ENCODE results near the gene FAM47E. TPM values are rescaled to one million over a fixed set of nuclear protein-coding genes. Genes with fewer than 3 reads are reported as not detected.

Gene FAM47E
- total and polyA plus RNA-seq, 2 of the 13 experiments (the other 11 are each of a cell fraction or from before 2014, with no cell fraction given), result 0.33 to 0.66 TPM

- Histone ChIP-seq H3K4me3 (replicated peaks in 1 of 3; ENCODE audit: insufficient read depth in 1 of 3, low read depth in 2 of 3, low read length in 3 of 3) (no peak overlapping the region), H3K27ac (ENCODE audit: extremely low read length, insufficient read depth, low read length) (no peak overlapping the region), H4K20me1 (ENCODE audit: insufficient read depth, low read length) (no peaks in the 10 kb centered on the region), H2AFZ (ENCODE audit: low read length) (no peak overlapping the region), H3K79me2 (ENCODE audit: insufficient read depth, low read length) (no peaks in the 10 kb centered on the region), H3K27me3 (ENCODE audit: control insufficient read depth in 1 of 2, insufficient read depth in 2 of 2, low read length in 2 of 2) (no peaks in the 10 kb centered on the region), H3K36me3 (replicated peaks in 1 of 2; ENCODE audit: control insufficient read depth in 1 of 2, insufficient read depth in 2 of 2, low read length in 2 of 2) (no peaks in the 10 kb centered on the region), H3K9ac (ENCODE audit: insufficient read depth, low read depth, low read length) (no peak overlapping the region), H3K9me3 (ENCODE audit: low read length) (peaks cover 13% of the 10 kb centered on the region), H3K4me1 (ENCODE audit: insufficient read depth, low read length) (peaks cover 32% of the 10 kb centered on the region), H3K4me2 (ENCODE audit: low read depth, low read length) (no peak overlapping the region)
- intact Hi-C loops (cut with micrococcal nuclease; ENCODE audit: unreplicated experiment), result loop anchor here (2.0 kb wide), 1 partner anchor 47 kb away; no protein-coding TSS in a partner anchor
- no peak for TF ChIP-seq SNAI1 (CRISPR knock-in tag; IDR thresholded peaks at IDR 0.05; ENCODE audit: borderline replicate concordance)
- no peak for TF ChIP-seq RORA (CRISPR knock-in tag; IDR thresholded peaks at IDR 0.05)
- TF ChIP-seq SP140L (CRISPR knock-in tag; IDR thresholded peaks at IDR 0.05; ENCODE audit: borderline replicate concordance), result no peak
- TF ChIP-seq HDAC2 (CRISPR knock-in tag; IDR thresholded peaks at IDR 0.05), result no peak
- no peak for TF ChIP-seq ZNF660 (CRISPR knock-in tag; IDR thresholded peaks at IDR 0.05; ENCODE audit: borderline replicate concordance, low read depth)
- no peak for TF ChIP-seq ZNF652 (CRISPR knock-in tag; IDR thresholded peaks at IDR 0.05; ENCODE audit: borderline replicate concordance, low read depth)
- TF ChIP-seq KDM6A (CRISPR knock-in tag; IDR thresholded peaks at IDR 0.05; ENCODE audit: low read depth), result no peak
- TF ChIP-seq MXD3 (CRISPR knock-in tag; IDR thresholded peaks at IDR 0.05), result no peak
- no peak for TF ChIP-seq NFAT5 (CRISPR knock-in tag; IDR thresholded peaks at IDR 0.05)
- no peak for TF ChIP-seq KDM1A (CRISPR knock-in tag; IDR thresholded peaks at IDR 0.05)
- in situ Hi-C loops (cut with HindIII; ENCODE audit: extremely low pct_ligation_motif_present, low pct_unique_long_range_greater_than_20kb), result loop anchor here (10.0 kb wide), 1 partner anchor 125 kb away; no protein-coding TSS in a partner anchor
- no TSS peak for BruUV-seq (replicated peaks)
- ChIA-PET CTCF (ENCODE audit: low intra/inter-chr PET ratio, low total read pairs) (no interaction called here), POLR2A (no interaction called here)
- WGBS (ENCODE audit: low lambda C conversion rate), result 94% methylated on average over 4 of the region's 4 CpGs
- ATAC-seq (no peak), DNase-seq (ENCODE audit: low spot score) (no peak), FAIRE-seq (no peak)
These were observed 48.5 kb downstream of the FAM47E start for GRCh38 chr4:76300012-76300411.
